Sigmoid colon (tissue), 7 donors: ENCODE results near the gene ZCCHC10. TPM values are rescaled to one million over a fixed set of nuclear protein-coding genes. Genes with fewer than 3 reads are reported as not detected.

ENCODE experiments used
- DNase-seq: peaks from one replicate; pipeline ENCODE4 v3.0.0-alpha.2; 2019
- H3K27ac ChIP-seq, 4 donors: fragments of 200-600 bp; sonication (generic); one replicate each; pipeline ENCODE4 v1.5.1; 2016 to 2019; ENCODE audit warnings: mild to moderate bottlenecking in 1 of 4
- H3K27me3 ChIP-seq, 3 donors: fragments of 200-600 bp; sonication (generic); one replicate each; pipeline ENCODE4 v1.5.1; 2019; ENCODE audit warnings: mild to moderate bottlenecking in 1 of 3
- H3K36me3 ChIP-seq, 4 donors: fragments of 200-600 bp; sonication (generic); one replicate each; pipeline ENCODE4 v1.5.1; 2016 to 2019
- H3K4me1 ChIP-seq, 4 donors: fragments of 200-600 bp; sonication (generic); one replicate each; pipeline ENCODE4 v1.5.1; 2017 to 2019
- H3K4me3 ChIP-seq, 4 donors: fragments of 200-600 bp; sonication (generic); one replicate each; pipeline ENCODE4 v1.5.1; 2017 to 2019; ENCODE audit warnings: mild to moderate bottlenecking in 2 of 4, moderate library complexity in 1 of 4
- H3K9me3 ChIP-seq, 4 donors: fragments of 200-600 bp in 3 of 4; sonication (generic) in 3 of 4; one replicate each; pipeline versions ENCODE4 v1.5.1 to v1.6.1; 2013 to 2019
- EP300 ChIP-seq, 4 donors: sonication (generic); formaldehyde crosslinking; IDR thresholded peaks; one replicate each; pipeline ENCODE4 v1.6.1; 2017; ENCODE audit warnings: antibody characterized with exemption in 4 of 4
- POLR2A ChIP-seq, 2 donors: fragments of 450-650 bp; IDR thresholded peaks; one replicate each; pipeline ENCODE4 v1.6.1; 2016; ENCODE audit warnings: antibody characterized with exemption in 2 of 2, mild to moderate bottlenecking in 2 of 2, moderate library complexity in 2 of 2
- POLR2AphosphoS5 ChIP-seq, 4 donors: sonication (generic); formaldehyde crosslinking; IDR thresholded peaks; one replicate each; pipeline ENCODE4 v1.6.1; 2017; ENCODE audit warnings: antibody characterized with exemption in 4 of 4
- WGBS, 2 donors: extraction: QIAGEN DNeasy Blood & Tissue Kit; methylation state at CpG; one replicate each; pipeline ENCODE4 v1.1.7; 2013; 5-methylcytosine and 5-hydroxymethylcytosine counted together
- intact Hi-C: fragments of 100-400 bp; cut with DNase I; formaldehyde crosslinking; loops from one replicate; pipeline ENCODE4 v1.15.1; 2023
- polyA plus RNA-seq, 3 donors: library from polyadenylated mRNA; stranded (reverse); fragments of 200-250 nt; gene quantifications; one replicate each; pipeline ENCODE4 v1.2.3, GENCODE V29; 2013
- total RNA-seq, 4 donors: library from RNA; depleted of rRNA; stranded (reverse); fragments of >200 nt; gene quantifications; one replicate each; pipeline ENCODE4 v1.1.0, GENCODE V29; 2016
- TF ChIP-seq, protein P1 (sequence below), 4 experiments: fragments of 450-650 bp in 3 of 4; fragments of 200-600 bp in 1 of 4; IDR thresholded peaks; one replicate each; pipeline ENCODE4 v1.5.1; 2016 to 2019; ENCODE audit warnings: antibody characterized with exemption in 4 of 4, mild to moderate bottlenecking in 3 of 4, moderate library complexity in 2 of 4
- donor health status: healthy with polysubstance abuse.
- donor health status: Bipolar disorder and iron deficiency.
- donor health status: healthy.

The ZCCHC10 gene
- total and polyA plus RNA-seq, 7 donors = 15.0 to 57.1 (median 18.9) TPM

DNA sequence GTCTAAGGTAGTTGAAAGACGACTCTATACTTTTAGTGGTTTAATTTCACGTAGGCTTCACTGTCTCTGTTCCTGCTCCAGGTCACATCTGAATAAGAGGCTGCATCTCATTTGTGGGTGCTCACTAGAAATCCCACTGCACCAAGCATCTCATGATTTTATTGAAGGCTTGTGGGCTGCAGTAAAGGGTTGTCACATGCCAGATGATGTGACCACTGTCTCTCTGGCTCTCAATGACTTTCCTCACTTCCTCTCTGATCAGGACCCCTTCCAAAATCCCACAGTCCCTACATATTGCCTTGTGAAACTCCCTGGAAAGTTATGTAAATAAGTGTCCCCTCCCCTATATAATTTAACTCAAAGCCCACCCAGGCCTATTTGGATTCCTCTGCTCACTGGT is 8.9 kb upstream of the ZCCHC10 start:
- no peaks in the 10 kb centered on the region for H3K36me3 ChIP-seq
- no peaks in the 10 kb centered on the region for H3K27me3 ChIP-seq
- TF ChIP-seq POLR2A (IDR thresholded peaks at IDR 0.05) (no peak), POLR2AphosphoS5 (IDR thresholded peaks at IDR 0.05) (no peak), EP300 (IDR thresholded peaks at IDR 0.05) (no peak)
- TF ChIP-seq, protein P1, sequence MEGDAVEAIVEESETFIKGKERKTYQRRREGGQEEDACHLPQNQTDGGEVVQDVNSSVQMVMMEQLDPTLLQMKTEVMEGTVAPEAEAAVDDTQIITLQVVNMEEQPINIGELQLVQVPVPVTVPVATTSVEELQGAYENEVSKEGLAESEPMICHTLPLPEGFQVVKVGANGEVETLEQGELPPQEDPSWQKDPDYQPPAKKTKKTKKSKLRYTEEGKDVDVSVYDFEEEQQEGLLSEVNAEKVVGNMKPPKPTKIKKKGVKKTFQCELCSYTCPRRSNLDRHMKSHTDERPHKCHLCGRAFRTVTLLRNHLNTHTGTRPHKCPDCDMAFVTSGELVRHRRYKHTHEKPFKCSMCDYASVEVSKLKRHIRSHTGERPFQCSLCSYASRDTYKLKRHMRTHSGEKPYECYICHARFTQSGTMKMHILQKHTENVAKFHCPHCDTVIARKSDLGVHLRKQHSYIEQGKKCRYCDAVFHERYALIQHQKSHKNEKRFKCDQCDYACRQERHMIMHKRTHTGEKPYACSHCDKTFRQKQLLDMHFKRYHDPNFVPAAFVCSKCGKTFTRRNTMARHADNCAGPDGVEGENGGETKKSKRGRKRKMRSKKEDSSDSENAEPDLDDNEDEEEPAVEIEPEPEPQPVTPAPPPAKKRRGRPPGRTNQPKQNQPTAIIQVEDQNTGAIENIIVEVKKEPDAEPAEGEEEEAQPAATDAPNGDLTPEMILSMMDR (IDR thresholded peaks at IDR 0.05) = no peak
- H3K4me1 ChIP-seq = no peaks in the 10 kb centered on the region
- 49 to 61% methylated on average over 2 of the region's 2 CpGs for WGBS, 2 donors
- intact Hi-C loops = no loop called here
- no peak overlapping the region for H3K4me3 ChIP-seq
- no peak overlapping the region for H3K27ac ChIP-seq
- H3K9me3 ChIP-seq = no peaks in the 10 kb centered on the region
- DNase-seq = no peak

DNA sequence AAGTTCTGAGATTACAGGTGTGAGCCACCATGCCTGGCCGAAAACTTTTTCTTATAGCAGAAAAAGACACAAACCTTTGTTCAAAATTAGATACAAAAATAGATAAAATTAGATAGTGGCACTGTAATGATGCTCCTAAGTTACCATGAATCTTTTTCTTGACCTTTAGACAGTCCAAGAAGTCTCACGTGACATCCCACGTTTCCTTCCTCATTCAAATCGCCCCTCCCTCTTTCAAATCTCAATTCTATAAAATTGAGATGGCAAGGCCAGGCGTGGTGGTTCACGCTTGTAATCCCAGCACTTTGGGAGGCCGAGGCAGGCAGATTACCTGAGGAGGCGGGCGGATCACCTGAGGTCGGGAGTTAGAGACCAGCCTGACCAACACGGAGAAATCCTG is 7.7 kb upstream of the ZCCHC10 start:
- intact Hi-C loops = no loop called here
- no peaks in the 10 kb centered on the region for H3K9me3 ChIP-seq
- 62 to 79% methylated on average over 11 of the region's 11 CpGs for WGBS, 2 donors

DNA sequence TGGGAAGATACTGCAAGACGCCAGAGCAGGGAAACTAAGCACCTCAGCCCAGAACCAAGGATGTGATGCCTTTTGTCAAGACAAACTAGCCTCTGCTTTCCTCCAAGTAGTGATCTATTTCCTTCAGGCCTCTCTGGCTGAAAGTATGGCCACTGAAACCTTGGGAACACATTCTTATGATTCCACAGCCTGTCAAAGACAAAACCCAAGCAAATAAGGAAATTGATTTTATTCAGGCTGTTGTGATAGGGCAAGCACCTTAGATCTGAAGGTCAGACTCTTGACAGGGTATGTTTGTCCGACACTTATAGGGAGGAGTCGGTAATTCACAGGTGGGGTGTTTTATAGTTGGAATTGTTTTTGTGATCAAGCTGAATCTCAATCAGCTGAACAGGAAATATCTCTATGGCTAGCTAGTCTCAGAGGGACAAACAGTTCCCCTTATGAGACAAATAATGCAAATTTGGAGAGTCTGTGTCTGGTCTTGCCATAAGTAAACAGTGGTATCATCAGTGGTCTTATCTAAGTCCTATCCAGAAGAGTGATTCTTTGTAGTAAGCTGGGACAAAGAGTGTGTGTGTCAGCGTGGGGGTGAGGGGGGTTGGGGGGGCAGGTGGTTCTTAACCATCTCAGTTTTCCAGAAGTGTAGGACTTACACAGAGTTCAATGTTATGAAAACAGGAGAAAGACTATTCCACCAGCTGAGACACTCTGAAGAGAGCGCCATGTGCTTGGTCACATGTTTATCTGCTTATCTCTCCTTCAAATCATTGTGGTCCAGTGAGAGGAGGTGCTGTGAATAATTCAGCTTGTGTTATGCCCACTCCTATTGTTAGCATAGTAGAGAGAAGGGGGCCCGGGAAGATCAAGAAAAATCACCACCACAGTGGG is 6.7 kb upstream of the ZCCHC10 start:
- 20 to 43% methylated on average over 6 of the region's 6 CpGs for WGBS, 2 donors
- Histone ChIP-seq H3K27ac (no peak overlapping the region), H3K9me3 (no peaks in the 10 kb centered on the region), H3K4me1 (no peaks in the 10 kb centered on the region), H3K27me3 (no peaks in the 10 kb centered on the region), H3K4me3 (no peak overlapping the region), H3K36me3 (no peaks in the 10 kb centered on the region)
- DNase-seq = no peak
- no peak for TF ChIP-seq POLR2AphosphoS5 (IDR thresholded peaks at IDR 0.05)
- TF ChIP-seq, protein P1 (IDR thresholded peaks at IDR 0.05) = no peak
- TF ChIP-seq EP300 (IDR thresholded peaks at IDR 0.05) = no peak
- TF ChIP-seq POLR2A (IDR thresholded peaks at IDR 0.05) = no peak
- intact Hi-C loops = no loop called here

More for the DNA sequence above, 7.7 kb upstream of the ZCCHC10 start:
- no peaks in the 10 kb centered on the region for H3K27me3 ChIP-seq
- H3K27ac ChIP-seq = no peak overlapping the region
- TF ChIP-seq POLR2A (IDR thresholded peaks at IDR 0.05) (no peak), POLR2AphosphoS5 (IDR thresholded peaks at IDR 0.05) (no peak), EP300 (IDR thresholded peaks at IDR 0.05) (no peak)
- TF ChIP-seq, protein P1 (IDR thresholded peaks at IDR 0.05) = no peak
- no peaks in the 10 kb centered on the region for H3K36me3 ChIP-seq
- H3K4me3 ChIP-seq = no peak overlapping the region
- no peak for DNase-seq
- no peaks in the 10 kb centered on the region for H3K4me1 ChIP-seq

DNA sequence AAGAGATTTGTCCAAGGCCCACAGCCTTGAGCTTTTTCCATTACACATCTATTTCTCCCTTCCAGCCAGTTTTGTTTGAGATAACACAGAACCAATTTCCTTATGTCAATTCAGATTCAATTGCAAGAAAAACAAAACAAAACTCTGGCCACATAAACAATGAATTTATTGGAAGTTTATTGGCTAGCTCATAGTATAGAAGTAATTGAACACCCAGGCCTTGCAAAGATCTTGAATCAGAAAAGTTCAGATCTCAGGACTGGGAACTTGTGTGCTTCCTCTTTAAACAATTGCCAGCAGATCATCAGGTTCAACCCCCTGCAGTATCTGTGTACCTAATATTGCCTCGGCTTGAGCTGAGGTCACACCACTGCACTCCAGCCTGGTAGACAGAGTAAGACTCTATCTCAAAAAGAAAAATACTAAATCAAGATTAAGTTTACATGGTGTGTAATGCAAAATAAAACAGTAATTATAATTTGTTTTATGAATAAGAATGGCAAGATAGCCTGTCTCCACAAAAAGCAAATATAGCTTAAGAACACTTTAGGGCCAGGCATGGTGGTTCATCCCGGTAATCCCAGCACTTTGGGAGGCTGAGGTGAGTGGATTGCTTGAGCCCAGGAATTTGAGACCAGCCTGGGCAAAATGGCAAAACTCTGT is 4.1 kb upstream of the ZCCHC10 start:
- no peak for DNase-seq
- Histone ChIP-seq H3K27ac (no peak overlapping the region), H3K36me3 (no peaks in the 10 kb centered on the region), H3K4me3 (no peak overlapping the region), H3K27me3 (no peaks in the 10 kb centered on the region), H3K9me3 (no peaks in the 10 kb centered on the region), H3K4me1 (peaks cover 0 to 10% (median 6%) of the 10 kb centered on the region in 4 donors)
- intact Hi-C loops = no loop called here
- 48 to 61% methylated on average over 2 of the region's 2 CpGs for WGBS, 2 donors
- TF ChIP-seq, protein P1 (IDR thresholded peaks at IDR 0.05) = no peak
- TF ChIP-seq EP300 (IDR thresholded peaks at IDR 0.05) (no peak), POLR2A (IDR thresholded peaks at IDR 0.05) (no peak), POLR2AphosphoS5 (IDR thresholded peaks at IDR 0.05) (no peak)
